ENCODE measurements around the gene CORO2B. TPM values are rescaled to one million over a fixed set of nuclear protein-coding genes. Genes with fewer than 3 reads are reported as not detected.

CORO2B gene
- total and polyA plus RNA-seq, 2 of the 4 experiments (the other 2 are of a cell fraction), result 9.3 to 39.3 TPM

GRCh38 chr15:68561901-68562300 lies 16.9 kb upstream of the CORO2B start:
- intact Hi-C loops (cut with micrococcal nuclease), result no loop called here
- no peak overlapping the region for H3K27ac ChIP-seq (ENCODE audit: insufficient read depth, low read length)
- no peak overlapping the region for H2BK5ac ChIP-seq (ENCODE audit: low read depth, low read length, poor library complexity, severe bottlenecking)
- H3K9ac ChIP-seq (ENCODE audit: low read depth, low read length), result no peak overlapping the region
- no peaks in the 10 kb centered on the region for H3K9me1 ChIP-seq (ENCODE audit: insufficient read depth, low read length)
- no peak overlapping the region for H3K4me3 ChIP-seq (ENCODE audit: insufficient read depth, low read depth, low read length)
- no peak overlapping the region for H3K18ac ChIP-seq (ENCODE audit: low read depth, low read length)
- H2AFZ ChIP-seq (replicated peaks; ENCODE audit: low read length, poor library complexity), result no peak overlapping the region
- CTCF ChIA-PET, result interaction anchor here (1.2 to 1.4 kb wide), 2 partner anchors 12 to 109 kb away, joined by 3 to 4 read pairs; no protein-coding TSS in a partner anchor
- no peak overlapping the region for H4K91ac ChIP-seq (ENCODE audit: insufficient read depth, low read depth, low read length)
- no peaks in the 10 kb centered on the region for H3K79me1 ChIP-seq (ENCODE audit: low read depth in 1 of 2, low read length in 2 of 2)
- no peak overlapping the region for H2BK20ac ChIP-seq (ENCODE audit: low read depth, low read length)
- no peaks in the 10 kb centered on the region for H3K36me3 ChIP-seq (ENCODE audit: control insufficient read depth, insufficient read depth, low read length)
- H3K4me2 ChIP-seq (ENCODE audit: low read depth, low read length), result no peak overlapping the region
- TF ChIP-seq RAD21 (IDR thresholded peaks at IDR 0.05; ENCODE audit: low read length), result no peak
- TF ChIP-seq CEBPB (IDR thresholded peaks at IDR 0.05; ENCODE audit: low read depth, low read length), result no peak
- TF ChIP-seq MAZ (IDR thresholded peaks at IDR 0.05; ENCODE audit: borderline replicate concordance, low read depth, low read length), result no peak
- TF ChIP-seq, protein P1, sequence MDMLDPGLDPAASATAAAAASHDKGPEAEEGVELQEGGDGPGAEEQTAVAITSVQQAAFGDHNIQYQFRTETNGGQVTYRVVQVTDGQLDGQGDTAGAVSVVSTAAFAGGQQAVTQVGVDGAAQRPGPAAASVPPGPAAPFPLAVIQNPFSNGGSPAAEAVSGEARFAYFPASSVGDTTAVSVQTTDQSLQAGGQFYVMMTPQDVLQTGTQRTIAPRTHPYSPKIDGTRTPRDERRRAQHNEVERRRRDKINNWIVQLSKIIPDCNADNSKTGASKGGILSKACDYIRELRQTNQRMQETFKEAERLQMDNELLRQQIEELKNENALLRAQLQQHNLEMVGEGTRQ (IDR thresholded peaks at IDR 0.05; ENCODE audit: low read depth, low read length), result no peak
- no peak for TF ChIP-seq NFE2L2 (IDR thresholded peaks at IDR 0.05; ENCODE audit: low read depth, low read length)
- TF ChIP-seq MAFK (IDR thresholded peaks at IDR 0.05; ENCODE audit: low read depth, low read length), result no peak
- TF ChIP-seq RCOR1 (IDR thresholded peaks at IDR 0.05; ENCODE audit: insufficient replicate concordance, low read length), result no peak
- TF ChIP-seq CHD1 (IDR thresholded peaks at IDR 0.05; ENCODE audit: low read depth, low read length), result no peak
- no peak for TF ChIP-seq MXI1 (IDR thresholded peaks at IDR 0.05; ENCODE audit: borderline replicate concordance, low read depth, low read length)
- TF ChIP-seq RFX5 (IDR thresholded peaks at IDR 0.05; ENCODE audit: low read depth, low read length), result no peak
- no peak for TF ChIP-seq POLR2A (IDR thresholded peaks at IDR 0.05; ENCODE audit: low read depth, low read length)
- TF ChIP-seq BHLHE40 (IDR thresholded peaks at IDR 0.05; ENCODE audit: low read depth, low read length), result no peak
- no peak for TF ChIP-seq CTCF (conservative IDR thresholded peaks at IDR 0.05; ENCODE audit: low read depth, low read length)
- no peak for TF ChIP-seq FOS (IDR thresholded peaks at IDR 0.05; ENCODE audit: low read depth, low read length)
- no peaks in the 10 kb centered on the region for H3K4me1 ChIP-seq (ENCODE audit: control insufficient read depth, insufficient read depth, low read length)
- H2BK120ac ChIP-seq (ENCODE audit: low read depth, low read length), result no peak overlapping the region
- H3K27me3 ChIP-seq (ENCODE audit: control insufficient read depth, insufficient read depth, low read length), result peaks cover 7% of the 10 kb centered on the region; the same call in 1 of the 2 replicates
- WGBS, 2 experiments (ENCODE audit: extremely low coverage in 2 of 2, insufficient read length in 1 of 2), result no CpG with 5 or more reads among the region's 3 CpGs
- dilution Hi-C loops (cut with HindIII; ENCODE audit: low sequenced_read_pairs, unreplicated experiment), result no loop called here
- H4K5ac ChIP-seq (ENCODE audit: low read depth, low read length), result no peak overlapping the region
- H2AK5ac ChIP-seq (ENCODE audit: low read depth, low read length), result no peak overlapping the region
- no peak overlapping the region for H3K23ac ChIP-seq (ENCODE audit: low read depth, low read length)
- no peaks in the 10 kb centered on the region for H3K9me3 ChIP-seq (ENCODE audit: control insufficient read depth, insufficient read depth, low read length)
- H3K14ac ChIP-seq (replicated peaks; ENCODE audit: low read depth, low read length), result no peak overlapping the region
- no TSS peak for BruUV-seq (replicated peaks)
- POLR2A ChIA-PET (ENCODE audit: unreplicated experiment), result no interaction called here
- no peak overlapping the region for H3K56ac ChIP-seq (ENCODE audit: extremely low read depth, insufficient read depth, low read length)
- H2BK15ac ChIP-seq (ENCODE audit: low read depth, low read length), result no peak overlapping the region
- in situ Hi-C loops (cut with MboI; ENCODE audit: low sequenced_read_pairs), result no loop called here
- H3K4ac ChIP-seq (ENCODE audit: low read depth, low read length), result no peak overlapping the region
- ATAC-seq (ENCODE audit: low read depth), result no peak
- H4K20me1 ChIP-seq (ENCODE audit: insufficient read depth, low read length), result no peaks in the 10 kb centered on the region
- peak overlapping the region; percentile 60 for H2AK9ac ChIP-seq (replicated peaks; ENCODE audit: low read depth, low read length, poor library complexity)
- no peak for DNase-seq
- no peak overlapping the region for H4K8ac ChIP-seq (ENCODE audit: low read depth in 2 of 2, low read length in 2 of 2)
